LNCAP (cell line): ENCODE measurements around the gene CCDC77.

Experiments
- CTCF ChIP-seq: fragments of 450-650 bp; IDR thresholded peaks from 2 replicates; pipeline ENCODE4 v1.5.1; 2017; ENCODE audit warnings: mild to moderate bottlenecking

Gene CCDC77

GRCh38 chr12:466039-466438, 64.6 kb downstream of the CCDC77 start:
- TF ChIP-seq CTCF, result no peak

DNA sequence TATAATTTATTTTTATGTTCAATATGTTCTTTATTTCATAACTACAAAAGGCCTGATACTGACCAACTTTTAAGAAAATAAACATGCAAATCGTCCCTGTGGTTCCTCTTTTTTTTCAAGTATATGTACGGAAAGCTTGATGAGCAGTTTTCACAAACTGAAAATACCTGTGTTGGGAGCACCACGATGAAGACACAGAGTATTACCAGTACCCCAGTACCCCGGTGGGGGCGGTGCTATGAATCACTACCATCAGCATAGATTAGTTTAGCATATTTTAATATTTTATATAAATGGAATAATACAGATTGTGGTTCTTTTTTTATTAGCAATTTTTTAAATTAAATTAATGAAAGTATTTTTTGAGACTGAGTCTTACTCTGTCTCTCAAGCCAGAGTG, 65.3 kb downstream of the CCDC77 start:
- TF ChIP-seq CTCF, result no peak

DNA sequence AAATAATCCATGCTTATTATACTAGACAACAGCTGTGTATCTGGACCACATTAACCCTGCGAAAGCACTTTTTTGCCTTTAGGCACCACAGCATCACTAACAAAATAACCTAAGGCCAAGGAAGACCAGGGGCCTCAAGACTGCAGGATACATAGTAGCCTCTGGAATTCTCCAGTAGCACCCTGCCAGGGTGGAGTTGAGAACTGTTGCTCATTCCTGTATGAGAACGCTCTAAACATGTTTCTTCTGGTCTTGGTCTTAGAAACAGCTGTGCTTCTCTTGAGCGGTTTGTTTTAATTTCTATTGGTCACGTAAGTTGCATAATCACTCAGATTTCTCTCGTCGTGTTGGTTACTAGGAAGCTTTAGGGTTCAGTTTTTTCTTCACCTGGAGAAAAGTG, 66.1 kb downstream of the CCDC77 start:
- no peak for TF ChIP-seq CTCF

- no peak for TF ChIP-seq CTCF
These were observed 67.4 kb downstream of the CCDC77 start for GRCh38 chr12:468671-469389.

DNA sequence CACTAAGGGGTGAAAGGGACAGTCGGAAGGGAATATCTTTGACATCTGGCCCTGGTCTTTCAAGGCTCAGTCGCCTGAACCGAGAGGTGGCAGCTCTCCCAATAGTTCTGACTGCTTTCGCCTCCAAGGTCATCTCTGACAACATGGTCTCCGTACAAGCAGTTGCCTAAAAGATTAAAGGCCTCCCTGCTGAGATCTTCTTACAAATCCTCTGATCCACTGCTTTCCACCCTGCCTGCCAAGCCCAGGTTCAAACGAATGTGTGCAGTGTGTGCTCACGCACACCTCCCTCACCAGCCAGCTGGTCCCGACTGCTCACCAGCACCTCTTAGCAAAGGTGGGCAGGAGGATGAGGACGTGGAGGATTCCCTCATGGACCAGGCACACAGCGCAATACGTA, 68.7 kb downstream of the CCDC77 start:
- TF ChIP-seq CTCF, result no peak

DNA sequence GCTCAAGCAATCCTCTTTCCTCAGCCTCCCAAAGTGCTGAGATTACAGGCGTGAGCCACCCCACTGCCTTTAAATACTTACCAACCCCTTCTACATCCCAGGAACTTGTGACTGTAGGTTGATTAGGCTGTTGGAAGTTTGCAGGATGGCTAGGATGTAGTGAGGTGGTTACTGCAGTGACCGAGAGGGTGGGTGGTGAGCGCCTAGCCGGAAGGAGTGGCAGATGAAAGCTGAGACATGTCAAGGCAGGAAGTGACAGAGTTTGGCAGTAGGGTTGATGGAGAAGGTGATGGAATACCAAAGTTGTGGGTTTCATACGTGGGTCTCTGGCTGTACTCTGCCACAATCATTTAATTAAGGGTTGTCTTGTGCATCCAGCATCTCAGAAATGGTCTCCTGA, 71.8 kb downstream of the CCDC77 start:
- TF ChIP-seq CTCF, result no peak

GRCh38 chr12:473863-474577, 72.6 kb downstream of the CCDC77 start:
- no peak for TF ChIP-seq CTCF
